IMR-90 (cell line): ENCODE data around the gene CASP2. TPM values are rescaled to one million over a fixed set of nuclear protein-coding genes. Genes with fewer than 3 reads are reported as not detected.

Source experiments
- ATAC-seq: fragments of 200-7000 bp; cut with Tn5 transposase; 2 replicates; pipeline ENCODE4 v1.9.1; 2020; ENCODE audit warnings: low read depth, mild to moderate bottlenecking, moderate library complexity
- BruUV-seq: library from RNA; stranded (reverse); fragments of 400-500 nt; replicated peaks from 2 replicates; lab custom pipeline; 2021; lab: Mats Ljungman, UMichigan
- CTCF ChIA-PET: fragments of 300-600 bp; formaldehyde crosslinking; extraction: SDS; loops from one replicate; lab custom pipeline; 2021; ENCODE audit warnings: antibody characterized with exemption; lab: Yijun Ruan, JAX
- POLR2A ChIA-PET: fragments of 300-600 bp; sonication (Branson Sonifier 250); formaldehyde crosslinking; loops from one replicate; lab custom pipeline; 2022; ENCODE audit warnings: antibody characterized with exemption; ENCODE audit not compliant: unreplicated experiment; lab: Charles Lee
- DNase-seq: peaks from one replicate; pipeline ENCODE4 v3.0.0; 2013
- H2AFZ ChIP-seq: replicated peaks from 2 replicates; pipeline ENCODE3; 2013; ENCODE audit warnings: low read length, mild to moderate bottlenecking; ENCODE audit not compliant: poor library complexity
- H2AK5ac ChIP-seq: 2 replicates; pipeline ENCODE4 v1.6.1; 2013; ENCODE audit warnings: low read depth, low read length, inconsistent platforms
- H2AK9ac ChIP-seq: replicated peaks from 2 replicates; pipeline ENCODE3; 2013; ENCODE audit warnings: mild to moderate bottlenecking, low read depth, low read length, moderate library complexity; ENCODE audit not compliant: poor library complexity
- H2BK120ac ChIP-seq: 2 replicates; pipeline ENCODE4 v1.6.1; 2013; ENCODE audit warnings: low read depth, low read length, inconsistent platforms
- H2BK15ac ChIP-seq: 3 replicates; pipeline ENCODE4 v1.6.1; 2013; ENCODE audit warnings: low read depth, low read length, inconsistent platforms
- H2BK20ac ChIP-seq: 2 replicates; pipeline ENCODE4 v1.6.1; 2013; ENCODE audit warnings: low read depth, mild to moderate bottlenecking, inconsistent platforms, low read length, moderate library complexity
- H2BK5ac ChIP-seq: 2 replicates; pipeline ENCODE4 v1.6.1; 2013; ENCODE audit warnings: mild to moderate bottlenecking, low read depth, low read length, inconsistent platforms; ENCODE audit not compliant: poor library complexity, severe bottlenecking
- H3K14ac ChIP-seq: replicated peaks from 2 replicates; pipeline ENCODE4 v1.6.1; 2013; ENCODE audit warnings: low read depth, low read length, inconsistent platforms
- H3K18ac ChIP-seq: 2 replicates; pipeline ENCODE4 v1.6.1; 2013; ENCODE audit warnings: low read depth, low read length, control low read depth
- H3K23ac ChIP-seq: 2 replicates; pipeline ENCODE4 v1.6.1; 2013; ENCODE audit warnings: low read depth, low read length, inconsistent platforms
- H3K27ac ChIP-seq: 2 replicates; pipeline ENCODE4 v1.5.1; 2013; ENCODE audit warnings: mild to moderate bottlenecking, control low read depth, low read length; ENCODE audit not compliant: insufficient read depth
- H3K27me3 ChIP-seq: 2 replicates; pipeline ENCODE4 v1.6.1; 2013; ENCODE audit warnings: low read length; ENCODE audit not compliant: control insufficient read depth, insufficient read depth
- H3K36me3 ChIP-seq: 2 replicates; pipeline ENCODE4 v1.6.1; 2013; ENCODE audit warnings: low read length, mixed read lengths; ENCODE audit not compliant: control insufficient read depth, insufficient read depth
- H3K4ac ChIP-seq: 2 replicates; pipeline ENCODE4 v1.6.1; 2013; ENCODE audit warnings: low read depth, low read length, inconsistent platforms
- H3K4me1 ChIP-seq: 2 replicates; pipeline ENCODE4 v1.6.1; 2013; ENCODE audit warnings: low read length, mixed read lengths; ENCODE audit not compliant: control insufficient read depth, insufficient read depth
- H3K4me2 ChIP-seq: 2 replicates; pipeline ENCODE4 v1.6.1; 2013; ENCODE audit warnings: low read depth, mild to moderate bottlenecking, control low read depth, low read length, moderate library complexity
- H3K4me3 ChIP-seq: 2 replicates; pipeline ENCODE4 v1.5.1; 2013; ENCODE audit warnings: low read depth, mild to moderate bottlenecking, control low read depth, low read length, moderate library complexity; ENCODE audit not compliant: insufficient read depth
- H3K56ac ChIP-seq: 2 replicates; pipeline ENCODE4 v1.6.1; 2013; ENCODE audit warnings: low read length, inconsistent platforms; ENCODE audit not compliant: insufficient read depth; ENCODE audit errors: extremely low read depth
- H3K79me1 ChIP-seq, 2 experiments: 2 replicates each; pipeline ENCODE4 v1.6.1; 2013; ENCODE audit warnings: low read length in 2 of 2, inconsistent platforms in 1 of 2, low read depth in 1 of 2
- H3K9ac ChIP-seq: 2 replicates; pipeline ENCODE4 v1.6.1; 2013; ENCODE audit warnings: low read depth, low read length, control low read depth
- H3K9me1 ChIP-seq: 2 replicates; pipeline ENCODE4 v1.6.1; 2013; ENCODE audit warnings: low read length, inconsistent platforms; ENCODE audit not compliant: insufficient read depth
- H3K9me3 ChIP-seq: 2 replicates; pipeline ENCODE4 v1.6.1; 2013; ENCODE audit warnings: low read length; ENCODE audit not compliant: control insufficient read depth, insufficient read depth
- H4K20me1 ChIP-seq: 2 replicates; pipeline ENCODE4 v1.6.1; 2013; ENCODE audit warnings: low read length, inconsistent platforms; ENCODE audit not compliant: insufficient read depth
- H4K5ac ChIP-seq: 2 replicates; pipeline ENCODE4 v1.6.1; 2013; ENCODE audit warnings: mild to moderate bottlenecking, low read depth, low read length, control low read depth
- H4K8ac ChIP-seq, 2 experiments: 2 replicates each; pipeline ENCODE4 v1.6.1; 2013; ENCODE audit warnings: low read depth in 2 of 2, low read length in 2 of 2, control low read depth in 1 of 2, inconsistent platforms in 1 of 2
- H4K91ac ChIP-seq: 2 replicates; pipeline ENCODE4 v1.6.1; 2013; ENCODE audit warnings: low read depth, low read length, inconsistent platforms; ENCODE audit not compliant: insufficient read depth
- CHD1 ChIP-seq: IDR thresholded peaks from 2 replicates; pipeline ENCODE4 v1.6.1; 2012; ENCODE audit warnings: low read depth, low read length, improper control_type of control experiment
- FOS ChIP-seq: fragments of 150-350 bp; IDR thresholded peaks from 2 replicates; pipeline ENCODE4 v1.6.1; 2016; ENCODE audit warnings: low read depth, low read length
- WGBS, 2 experiments: methylation state at CpG; one replicate each; pipeline versions ENCODE4 v1.1.5 to v1.1.7; 2013; ENCODE audit warnings: missing lambda C conversion rate in 2 of 2; ENCODE audit not compliant: insufficient read length in 1 of 2; ENCODE audit errors: extremely low coverage in 2 of 2; 5-methylcytosine and 5-hydroxymethylcytosine counted together
- dilution Hi-C: fragments of 300-500 bp; cut with HindIII; formaldehyde crosslinking; loops from one replicate; pipeline ENCODE4 v1.14.3; 2018; ENCODE audit warnings: low sequenced_read_pairs; ENCODE audit not compliant: unreplicated experiment
- in situ Hi-C: fragments of 300-500 bp; cut with MboI; formaldehyde crosslinking; loops from 3 replicates; pipeline ENCODE4 v1.14.3; 2019; ENCODE audit warnings: low sequenced_read_pairs, inconsistent platforms, mixed read lengths
- intact Hi-C: fragments of 100-400 bp; cut with micrococcal nuclease; formaldehyde crosslinking; loops from 2 replicates; pipeline ENCODE4 v1.10.0; 2022
- polyA plus RNA-seq, 3 experiments: library from polyadenylated mRNA; depleted of rRNA; stranded (reverse); fragments of >200 nt; gene quantifications; 2 replicates each; pipeline ENCODE4 v1.2.3, GENCODE V29; 2012; ENCODE audit warnings: low replicate concordance in 1 of 3
- total RNA-seq: library from RNA; depleted of rRNA; stranded (reverse); fragments of >200 nt; gene quantifications from 2 replicates; pipeline ENCODE4 v1.2.3, GENCODE V29; 2012

The CASP2 gene
- total and polyA plus RNA-seq, 2 of the 4 experiments (the other 2 are of a cell fraction) = 15.4 to 25.6 TPM

- Histone ChIP-seq H2BK5ac (no peak overlapping the region), H3K4me3 (no peak overlapping the region), H2BK120ac (no peak overlapping the region), H4K20me1 (no peaks in the 10 kb centered on the region), H3K27me3 (no peaks in the 10 kb centered on the region), H3K27ac (no peak overlapping the region), H2AK5ac (no peak overlapping the region), H3K4ac (no peak overlapping the region), H4K91ac (no peak overlapping the region), H3K9me3 (no peaks in the 10 kb centered on the region), H3K23ac (no peak overlapping the region), H3K14ac (no peak overlapping the region), H2AFZ (no peak overlapping the region), H3K79me1 (peaks cover 0 to 17% of the 10 kb centered on the region in 2 experiments), H4K5ac (no peak overlapping the region), H3K4me2 (no peak overlapping the region), H3K9ac (no peak overlapping the region), H3K18ac (no peak overlapping the region), H2BK20ac (no peak overlapping the region), H2AK9ac (no peak overlapping the region), H3K36me3 (peaks cover under 1% of the 10 kb centered on the region), H4K8ac (no peak overlapping the region), H2BK15ac (no peak overlapping the region), H3K4me1 (peaks cover 2% of the 10 kb centered on the region), H3K9me1 (peaks cover 4% of the 10 kb centered on the region; the same call in 1 of the 2 replicates), H3K56ac (no peak overlapping the region)
- ChIA-PET POLR2A (no interaction called here), CTCF (interaction anchor here (1.8 kb wide), 1 partner anchor 21 kb away, joined by 4 read pairs; no protein-coding TSS in a partner anchor)
- dilution Hi-C loops = no loop called here
- no peak for DNase-seq
- TF ChIP-seq CHD1 (no peak), FOS (no peak)
- ATAC-seq = no peak
- BruUV-seq = no TSS peak
- in situ Hi-C loops = no loop called here
- no CpG with 5 or more reads among the region's 1 CpG for WGBS, 2 experiments
- intact Hi-C loops = no loop called here
Observed at GRCh38 chr7:143261901-143262300, 26.2 kb upstream of the CASP2 start.
